GM23248 (cell line): ENCODE measurements around the gene ANO10. TPM values are rescaled to one million over a fixed set of nuclear protein-coding genes. Genes with fewer than 3 reads are reported as not detected.
"Not testable (repeated sequence)": the region's sequence is repeated elsewhere in the genome, so short reads cannot be mapped to it uniquely, and the experiment has no call there.

ENCODE experiments used
- DNase-seq: peaks from one replicate; pipeline ENCODE4 v3.0.0-alpha.2; 2015
- H2AFZ ChIP-seq: fragments of 200-600 bp; sonication (generic); 2 replicates; pipeline ENCODE4 v1.6.1; 2016; ENCODE audit warnings: antibody characterized with exemption
- H3F3A ChIP-seq: fragments of 200-600 bp; sonication (generic); 2 replicates; pipeline ENCODE4 v1.6.1; 2016; ENCODE audit warnings: mild to moderate bottlenecking, antibody characterized with exemption, mixed run types; ENCODE audit not compliant: insufficient read depth
- H3K27ac ChIP-seq: fragments of 200-600 bp; sonication (generic); 2 replicates; pipeline ENCODE4 v1.5.1; 2016; ENCODE audit warnings: mild to moderate bottlenecking
- H3K27me3 ChIP-seq: fragments of 200-600 bp; sonication (generic); replicated peaks from 2 replicates; pipeline ENCODE4 v1.6.1; 2016; ENCODE audit warnings: mild to moderate bottlenecking; ENCODE audit not compliant: insufficient read depth
- H3K36me3 ChIP-seq: fragments of 200-600 bp; sonication (generic); 2 replicates; pipeline ENCODE4 v1.6.1; 2016; ENCODE audit warnings: low read depth, mild to moderate bottlenecking
- H3K4me1 ChIP-seq: fragments of 200-600 bp; sonication (generic); 2 replicates; pipeline ENCODE4 v1.6.1; 2016; ENCODE audit warnings: mild to moderate bottlenecking; ENCODE audit not compliant: insufficient read depth
- H3K4me2 ChIP-seq: fragments of 200-600 bp; sonication (generic); one replicate; pipeline ENCODE4 v1.6.1; 2016; ENCODE audit warnings: mild to moderate bottlenecking; ENCODE audit not compliant: unreplicated experiment
- H3K4me3 ChIP-seq: fragments of 200-600 bp; sonication (generic); 2 replicates; pipeline ENCODE4 v1.5.1; 2016; ENCODE audit warnings: mild to moderate bottlenecking
- H3K79me2 ChIP-seq: fragments of 200-600 bp; sonication (generic); 2 replicates; pipeline ENCODE4 v1.6.1; 2016; ENCODE audit warnings: mild to moderate bottlenecking; ENCODE audit not compliant: insufficient read depth
- H3K9ac ChIP-seq: fragments of 200-600 bp; sonication (generic); 2 replicates; pipeline ENCODE4 v1.6.1; 2016; ENCODE audit warnings: mild to moderate bottlenecking
- H3K9me2 ChIP-seq: fragments of 200-600 bp; sonication (generic); 2 replicates; pipeline ENCODE4 v1.6.1; 2016; ENCODE audit warnings: mixed run types, mild to moderate bottlenecking, moderate library complexity; ENCODE audit not compliant: insufficient read depth
- H3K9me3 ChIP-seq: fragments of 200-600 bp; sonication (generic); one replicate; pipeline ENCODE4 v1.6.1; 2017; ENCODE audit warnings: low read depth
- H4K20me1 ChIP-seq: fragments of 200-600 bp; sonication (generic); 2 replicates; pipeline ENCODE4 v1.6.0; 2016; ENCODE audit not compliant: insufficient read depth
- EZH2 ChIP-seq: fragments of 200-600 bp; sonication (generic); IDR thresholded peaks from 2 replicates; pipeline ENCODE4 v1.6.1; 2018; ENCODE audit warnings: antibody characterized with exemption, mild to moderate bottlenecking; ENCODE audit not compliant: insufficient read depth, poor library complexity, severe bottlenecking
- EZH2phosphoT487 ChIP-seq: fragments of 200-600 bp; sonication (generic); IDR thresholded peaks from 2 replicates; pipeline ENCODE4 v1.6.1; 2018; ENCODE audit warnings: antibody characterized with exemption, moderate library complexity, mild to moderate bottlenecking, low read depth; ENCODE audit not compliant: insufficient read depth
- WGBS, 2 experiments: methylation state at CpG; one replicate each; pipeline ENCODE4 v1.1.6; 2015 to 2017; ENCODE audit warnings: low lambda C conversion rate in 2 of 2, low coverage in 1 of 2; ENCODE audit errors: missing lambda C conversion rate in 2 of 2; 5-methylcytosine and 5-hydroxymethylcytosine counted together
- in situ Hi-C: fragments of 300-500 bp; cut with MboI; formaldehyde crosslinking; loops from 2 replicates; pipeline ENCODE4 v1.15.0; 2020
- polyA plus RNA-seq: library from polyadenylated mRNA; unstranded; fragments of >200 nt; fragmentation: Nextera tagmentation; extraction: Ambion mirVana; gene quantifications from 2 replicates; pipeline ENCODE4 v1.2.1, GENCODE V29; 2016
- total RNA-seq: library from RNA; depleted of rRNA; stranded (reverse); fragments of >200 nt; shearing (Covaris generic); gene quantifications from 2 replicates; pipeline ENCODE4 v1.2.3, GENCODE V29; 2014

Gene ANO10
- total and polyA plus RNA-seq, 2 experiments from 2014 or later, result 51.1 to 73.2 TPM

DNA sequence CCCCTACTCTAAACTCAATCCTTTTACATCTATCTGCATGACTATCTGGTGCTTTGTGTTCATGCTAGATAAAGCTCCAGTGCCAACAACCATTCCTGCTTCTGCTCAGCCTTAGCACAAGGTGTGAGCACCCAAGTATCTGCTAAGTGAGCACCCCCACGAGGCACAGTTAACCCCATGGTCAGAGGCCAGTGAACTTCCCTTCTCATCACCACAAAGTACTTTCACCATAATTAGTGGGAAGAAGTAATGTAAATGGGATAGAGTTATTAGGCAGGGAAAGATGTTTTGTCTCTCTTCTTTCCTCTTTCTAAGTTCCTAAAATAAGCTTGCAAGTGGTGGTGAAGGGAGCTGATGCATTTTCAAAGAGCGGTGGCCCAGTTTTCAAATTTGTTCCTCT lies 96.4 kb downstream of the ANO10 start:
- no peak overlapping the region for H3K4me2 ChIP-seq
- no peaks in the 10 kb centered on the region for H3K79me2 ChIP-seq
- no peaks in the 10 kb centered on the region for H3K27me3 ChIP-seq
- no peaks in the 10 kb centered on the region; the same call in 1 of the 2 replicates for H3F3A ChIP-seq
- TF ChIP-seq EZH2, result no peak
- TF ChIP-seq EZH2phosphoT487, result no peak
- H2AFZ ChIP-seq, result no peak overlapping the region
- in situ Hi-C loops, result loop anchor here (25.0 kb wide), 1 partner anchor 662 kb away; no protein-coding TSS in a partner anchor
- 0 out of 2 replicates have a peak, but pooled peaks cover 6% of the 10 kb centered on the region for H3K4me1 ChIP-seq
- H4K20me1 ChIP-seq, result no peaks in the 10 kb centered on the region
- 92 to 95% methylated on average over 2 of the region's 2 CpGs for WGBS, 2 experiments
- H3K27ac ChIP-seq, result no peak overlapping the region
- DNase-seq, result no peak
- H3K9ac ChIP-seq, result no peak overlapping the region
- H3K9me2 ChIP-seq, result no peaks in the 10 kb centered on the region
- H3K36me3 ChIP-seq, result no peaks in the 10 kb centered on the region; the same call in 1 of the 2 replicates
- no peak overlapping the region for H3K4me3 ChIP-seq
- H3K9me3 ChIP-seq, result no peaks in the 10 kb centered on the region

DNA sequence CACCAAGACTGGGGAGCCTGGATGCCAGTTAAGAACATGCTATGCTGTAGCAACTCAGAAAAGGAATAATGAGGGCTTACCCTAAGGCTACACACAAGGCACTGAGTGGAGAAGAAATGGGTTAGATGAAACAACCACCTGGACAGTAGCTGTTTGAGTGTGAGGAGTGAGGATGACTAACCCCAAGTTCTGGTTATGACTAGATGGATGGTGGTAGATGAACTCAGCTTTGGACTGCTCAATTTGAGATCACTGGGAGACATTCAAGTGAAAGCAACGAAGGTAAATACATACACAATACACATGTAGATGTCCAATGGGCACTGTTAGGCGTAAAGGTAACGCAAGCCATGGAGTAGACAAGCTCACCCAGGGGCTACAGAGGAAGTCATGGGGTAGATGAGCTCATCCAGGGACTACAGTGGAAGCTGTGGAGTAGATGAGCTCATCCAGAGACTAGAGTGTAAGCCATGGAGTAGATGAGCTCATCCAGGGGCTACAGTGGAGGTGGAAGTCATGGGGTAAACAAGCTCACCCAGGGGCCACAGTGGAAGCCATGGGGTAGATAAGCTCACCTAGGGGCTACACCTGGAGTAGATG lies 98.3 kb downstream of the ANO10 start:
- TF ChIP-seq EZH2 (no peak), EZH2phosphoT487 (no peak)
- Histone ChIP-seq H3K9me2 (no peaks in the 10 kb centered on the region), H3F3A (no peaks in the 10 kb centered on the region; the same call in 1 of the 2 replicates), H2AFZ (no peak overlapping the region), H4K20me1 (no peaks in the 10 kb centered on the region), H3K27ac (no peak overlapping the region), H3K36me3 (no peaks in the 10 kb centered on the region; the same call in 1 of the 2 replicates), H3K4me3 (no peak overlapping the region), H3K27me3 (no peaks in the 10 kb centered on the region), H3K4me1 (0 out of 2 replicates have a peak, but pooled peaks cover 6% of the 10 kb centered on the region), H3K9me3 (no peaks in the 10 kb centered on the region), H3K79me2 (no peaks in the 10 kb centered on the region), H3K4me2 (no peak overlapping the region), H3K9ac (no peak overlapping the region)
- peak; percentile 30 for DNase-seq
- in situ Hi-C loops, result loop anchor here (25.0 kb wide), 1 partner anchor 561 kb away; no protein-coding TSS in a partner anchor
- WGBS, 2 experiments, result 97 to 98% methylated on average over 3 of the region's 3 CpGs

- Histone ChIP-seq H3K79me2 (no peaks in the 10 kb centered on the region), H3K36me3 (no peaks in the 10 kb centered on the region)
Observed at GRCh38 chr3:43522727-43523362, 99.0 kb downstream of the ANO10 start.

GRCh38 chr3:43521941-43522340 lies 99.9 kb downstream of the ANO10 start:
- H3K9ac ChIP-seq, result no peak overlapping the region
- H3K4me1 ChIP-seq, result 0 out of 2 replicates have a peak, but pooled peaks cover 6% of the 10 kb centered on the region
- no peaks in the 10 kb centered on the region for H3K9me3 ChIP-seq
- H3K27ac ChIP-seq, result no peak overlapping the region
- in situ Hi-C loops, result loop anchor here (25.0 kb wide), 1 partner anchor 560 kb away; no protein-coding TSS in a partner anchor
- no peak overlapping the region for H2AFZ ChIP-seq
- no peak overlapping the region for H3K4me3 ChIP-seq
- no peaks in the 10 kb centered on the region; the same call in 1 of the 2 replicates for H3F3A ChIP-seq
- 95% methylated on average over 1 of the region's 1 CpG for WGBS, 2 experiments
- no peak for DNase-seq
- no peaks in the 10 kb centered on the region for H3K79me2 ChIP-seq
- no peak overlapping the region for H3K4me2 ChIP-seq
- H3K36me3 ChIP-seq, result no peaks in the 10 kb centered on the region
- H3K27me3 ChIP-seq, result no peaks in the 10 kb centered on the region
- no peaks in the 10 kb centered on the region for H3K9me2 ChIP-seq
- no peaks in the 10 kb centered on the region for H4K20me1 ChIP-seq
- TF ChIP-seq EZH2phosphoT487 (no peak), EZH2 (no peak)

More at GRCh38 chr3:43522727-43523362, 99.0 kb downstream of the ANO10 start:
- Histone ChIP-seq H2AFZ (no peak overlapping the region), H3K9me2 (no peaks in the 10 kb centered on the region), H3K4me1 (0 out of 2 replicates have a peak, but pooled peaks cover 6% of the 10 kb centered on the region), H3K9ac (no peak overlapping the region), H3K9me3 (no peaks in the 10 kb centered on the region), H3K4me2 (no peak overlapping the region), H3F3A (no peaks in the 10 kb centered on the region; the same call in 1 of the 2 replicates), H3K27me3 (no peaks in the 10 kb centered on the region), H4K20me1 (no peaks in the 10 kb centered on the region), H3K4me3 (no peak overlapping the region), H3K27ac (no peak overlapping the region)
- no peak for TF ChIP-seq EZH2phosphoT487
- no peak for TF ChIP-seq EZH2
- in situ Hi-C loops, result loop anchor here (25.0 kb wide), 1 partner anchor 561 kb away; no protein-coding TSS in a partner anchor
- peak; percentile 15 for DNase-seq
- 98 to 99% methylated on average over 3 of the region's 3 CpGs for WGBS, 2 experiments

GRCh38 chr3:43518515-43518914 lies 103.3 kb downstream of the ANO10 start:
- H3K9me2 ChIP-seq, H3K27ac ChIP-seq, H3K36me3 ChIP-seq, H3K4me1 ChIP-seq, H3K27me3 ChIP-seq, H3F3A ChIP-seq, H3K4me3 ChIP-seq, H3K9ac ChIP-seq, H2AFZ ChIP-seq, H3K4me2 ChIP-seq, DNase-seq, H3K9me3 ChIP-seq, H4K20me1 ChIP-seq, H3K79me2 ChIP-seq: not testable (repeated sequence)
- in situ Hi-C loops, result loop anchor here (25.0 kb wide), 1 partner anchor 556 kb away; no protein-coding TSS in a partner anchor
- 97 to 99% methylated on average over 7 of the region's 7 CpGs for whole genome bisulfite sequencing, 2 experiments
